ENCODE data around the gene KLRF2. TPM values are rescaled to one million over a fixed set of nuclear protein-coding genes. Genes with fewer than 3 reads are reported as not detected.

KLRF2 gene, protein sequence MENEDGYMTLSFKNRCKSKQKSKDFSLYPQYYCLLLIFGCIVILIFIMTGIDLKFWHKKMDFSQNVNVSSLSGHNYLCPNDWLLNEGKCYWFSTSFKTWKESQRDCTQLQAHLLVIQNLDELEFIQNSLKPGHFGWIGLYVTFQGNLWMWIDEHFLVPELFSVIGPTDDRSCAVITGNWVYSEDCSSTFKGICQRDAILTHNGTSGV
- total RNA-seq (2021; fragmentation: NEBNext Ultra II Directional; extraction: Animal tissue kit (Norgen Biotek cat#: 25700)): not detected
- long read RNA-seq: 0 reads

DNA sequence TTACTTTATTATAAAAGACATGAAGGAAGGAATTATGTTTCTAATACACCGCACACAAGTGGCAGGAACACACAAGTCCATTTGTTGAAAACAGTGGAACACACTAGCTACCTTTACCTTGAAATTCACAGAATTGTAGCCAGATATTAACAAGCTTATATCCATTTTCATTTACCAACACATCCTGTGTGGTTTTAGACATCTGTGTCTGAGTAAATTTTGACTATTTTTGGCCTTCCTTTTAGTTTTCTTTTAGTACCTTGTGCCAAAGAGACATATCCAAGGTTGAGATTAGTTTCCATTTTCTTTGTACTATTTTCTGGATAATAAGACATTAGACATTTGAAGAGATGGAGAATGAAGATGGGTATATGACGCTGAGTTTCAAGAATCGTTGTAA is at the start of gene KLRF2:
KLRF2 (plus strand) TSS at position 244 of the 400 bp plus-strand sequence; CDS start at position 351, 107 bp downstream.
- TF ChIP-seq, protein P1, sequence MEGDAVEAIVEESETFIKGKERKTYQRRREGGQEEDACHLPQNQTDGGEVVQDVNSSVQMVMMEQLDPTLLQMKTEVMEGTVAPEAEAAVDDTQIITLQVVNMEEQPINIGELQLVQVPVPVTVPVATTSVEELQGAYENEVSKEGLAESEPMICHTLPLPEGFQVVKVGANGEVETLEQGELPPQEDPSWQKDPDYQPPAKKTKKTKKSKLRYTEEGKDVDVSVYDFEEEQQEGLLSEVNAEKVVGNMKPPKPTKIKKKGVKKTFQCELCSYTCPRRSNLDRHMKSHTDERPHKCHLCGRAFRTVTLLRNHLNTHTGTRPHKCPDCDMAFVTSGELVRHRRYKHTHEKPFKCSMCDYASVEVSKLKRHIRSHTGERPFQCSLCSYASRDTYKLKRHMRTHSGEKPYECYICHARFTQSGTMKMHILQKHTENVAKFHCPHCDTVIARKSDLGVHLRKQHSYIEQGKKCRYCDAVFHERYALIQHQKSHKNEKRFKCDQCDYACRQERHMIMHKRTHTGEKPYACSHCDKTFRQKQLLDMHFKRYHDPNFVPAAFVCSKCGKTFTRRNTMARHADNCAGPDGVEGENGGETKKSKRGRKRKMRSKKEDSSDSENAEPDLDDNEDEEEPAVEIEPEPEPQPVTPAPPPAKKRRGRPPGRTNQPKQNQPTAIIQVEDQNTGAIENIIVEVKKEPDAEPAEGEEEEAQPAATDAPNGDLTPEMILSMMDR (IDR thresholded peaks at IDR 0.05): no peak
- no peak for DNase-seq
- Mint-ChIP-seq H3K27ac (no peak within 1 kb of the TSS), H3K27me3 (ENCODE audit: insufficient read depth) (peaks cover 6% of the 10 kb centered on the region), H3K9me3 (no peaks in the 10 kb centered on the region), H3K36me3 (ENCODE audit: low read depth) (no peaks in the 10 kb centered on the region), H3K4me3 (no peak within 1 kb of the TSS), H3K4me1 (ENCODE audit: low read depth) (no peaks in the 10 kb centered on the region)

- no peak for DNase-seq
Measured at GRCh38 chr12:9831720-9832119, 49.6 kb upstream of the KLRF2 start.

DNA sequence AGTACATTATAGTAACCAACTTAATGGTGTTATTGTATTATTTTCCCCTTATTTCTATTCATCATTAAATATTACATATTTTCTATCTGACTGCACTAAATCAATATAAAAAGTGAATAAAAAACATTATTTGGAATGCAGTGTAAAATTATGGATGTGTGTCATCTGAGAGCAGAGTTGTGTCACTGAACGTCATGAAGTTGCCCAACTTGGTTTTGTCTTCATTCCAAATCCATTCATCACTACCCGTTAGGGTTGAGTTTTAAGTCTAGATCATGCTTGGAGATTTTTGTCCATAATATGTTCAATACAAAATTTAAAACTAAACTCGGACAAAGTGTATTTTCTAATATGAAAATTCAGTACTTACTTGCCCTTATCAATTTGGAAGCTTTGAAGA is 37.9 kb upstream of the KLRF2 start:
- DNase-seq: no peak
- no peak overlapping the region for H3K4me3 Mint-ChIP-seq
- H3K36me3 Mint-ChIP-seq (ENCODE audit: low read depth): no peaks in the 10 kb centered on the region
- peaks cover 4% of the 10 kb centered on the region for H3K27me3 Mint-ChIP-seq (ENCODE audit: insufficient read depth)
- no peak overlapping the region for H3K27ac Mint-ChIP-seq
- TF ChIP-seq, protein P1 (IDR thresholded peaks at IDR 0.05): no peak
- no peaks in the 10 kb centered on the region for H3K4me1 Mint-ChIP-seq (ENCODE audit: low read depth)
- H3K9me3 Mint-ChIP-seq: no peaks in the 10 kb centered on the region

More at GRCh38 chr12:9831720-9832119, 49.6 kb upstream of the KLRF2 start:
- Mint-ChIP-seq H3K36me3 (ENCODE audit: low read depth) (no peaks in the 10 kb centered on the region), H3K4me1 (ENCODE audit: low read depth) (no peaks in the 10 kb centered on the region), H3K27me3 (ENCODE audit: insufficient read depth) (no peaks in the 10 kb centered on the region; the same call in 1 of the 2 replicates), H3K4me3 (no peak overlapping the region), H3K9me3 (no peaks in the 10 kb centered on the region), H3K27ac (no peak overlapping the region)
- TF ChIP-seq, protein P1 (IDR thresholded peaks at IDR 0.05): no peak

GRCh38 chr12:9848899-9849298 is 32.4 kb upstream of the KLRF2 start:
- no peak overlapping the region for H3K27ac Mint-ChIP-seq
- H3K9me3 Mint-ChIP-seq: no peaks in the 10 kb centered on the region
- H3K36me3 Mint-ChIP-seq (ENCODE audit: low read depth): no peaks in the 10 kb centered on the region
- H3K4me3 Mint-ChIP-seq: no peak overlapping the region
- peaks cover 4% of the 10 kb centered on the region for H3K27me3 Mint-ChIP-seq (ENCODE audit: insufficient read depth)
- H3K4me1 Mint-ChIP-seq (ENCODE audit: low read depth): no peaks in the 10 kb centered on the region
- no peak for DNase-seq
- TF ChIP-seq, protein P1 (IDR thresholded peaks at IDR 0.05): no peak

- Mint-ChIP-seq H3K4me3 (no peak overlapping the region), H3K4me1 (ENCODE audit: low read depth) (no peaks in the 10 kb centered on the region), H3K9me3 (no peaks in the 10 kb centered on the region), H3K36me3 (ENCODE audit: low read depth) (no peaks in the 10 kb centered on the region), H3K27me3 (ENCODE audit: insufficient read depth) (peaks cover 4% of the 10 kb centered on the region), H3K27ac (no peak overlapping the region)
- TF ChIP-seq, protein P1 (IDR thresholded peaks at IDR 0.05): no peak
- no peak for DNase-seq
Measured at GRCh38 chr12:9851050-9851449, 30.2 kb upstream of the KLRF2 start.
